Gastrocnemius medialis (tissue), 4 donors: Measurements from ENCODE around the gene PIGV. TPM values are rescaled to one million over a fixed set of nuclear protein-coding genes. Genes with fewer than 3 reads are reported as not detected.
"Not testable (repeated sequence)": the region's sequence is repeated elsewhere in the genome, so short reads cannot be mapped to it uniquely, and the experiment has no call there.

Experiments
- ATAC-seq, 2 donors: fragments of 150-250 bp; one replicate each; pipeline ENCODE4 v1.9.1; 2016
- DNase-seq, 2 donors: peaks; one replicate each; pipeline ENCODE4 v3.0.0-alpha.2; 2019
- H3K27ac ChIP-seq, 4 donors: fragments of 200-600 bp; sonication (generic); 1 replicate in 1 of 4; 2 replicates in 3 of 4; pipeline ENCODE4 v1.5.1; 2016 to 2018; ENCODE audit warnings: mild to moderate bottlenecking in 2 of 4, moderate library complexity in 1 of 4
- H3K27me3 ChIP-seq, 3 donors: fragments of 200-600 bp; sonication (generic) in 2 of 3; 1 replicate in 1 of 3; 2 replicates in 2 of 3; pipeline versions ENCODE4 v1.5.1 to v1.6.0; 2016 to 2019; ENCODE audit warnings: mild to moderate bottlenecking in 1 of 3, moderate library complexity in 1 of 3
- H3K36me3 ChIP-seq, 2 donors: fragments of 200-600 bp; sonication (generic) in 1 of 2; one replicate each; pipeline ENCODE4 v1.5.1; 2017 to 2018
- H3K4me1 ChIP-seq, 2 donors: fragments of 200-600 bp; sonication (generic) in 1 of 2; one replicate each; pipeline ENCODE4 v1.5.1; 2016 to 2017; ENCODE audit warnings: mild to moderate bottlenecking in 2 of 2
- H3K4me3 ChIP-seq, 4 donors: fragments of 200-600 bp; sonication (generic) in 3 of 4; 1 replicate in 1 of 4; 2 replicates in 3 of 4; pipeline ENCODE4 v1.5.1; 2016 to 2019; ENCODE audit warnings: mild to moderate bottlenecking in 2 of 4
- H3K9me3 ChIP-seq, 3 donors: fragments of 200-600 bp; sonication (generic) in 2 of 3; 1 replicate in 1 of 3; 2 replicates in 2 of 3; pipeline ENCODE4 v1.5.1; 2016 to 2019
- POLR2A ChIP-seq, 2 donors: fragments of 450-650 bp; IDR thresholded peaks; one replicate each; pipeline ENCODE4 v1.6.1; 2017; ENCODE audit warnings: antibody characterized with exemption in 2 of 2, mild to moderate bottlenecking in 2 of 2, moderate library complexity in 2 of 2
- in situ Hi-C, 4 donors: fragments of 200-750 bp; cut with MboI; loops; one replicate each; pipeline versions ENCODE4 v1.15.0 to v1.8.0; 2017; ENCODE audit warnings: low sequenced_read_pairs in 4 of 4
- intact Hi-C: fragments of 100-400 bp; cut with DNase I; formaldehyde crosslinking; loops from one replicate; pipeline ENCODE4 v1.15.1; 2023; ENCODE audit warnings: low total_unique reads
- total RNA-seq, 4 donors: library from RNA; depleted of rRNA; stranded (reverse); fragments of >200 nt; gene quantifications; one replicate each; pipeline versions ENCODE4 v1.1.0 to v1.2.3, GENCODE V29; 2016
- TF ChIP-seq, protein P1 (sequence below), 5 experiments: fragments of 450-650 bp in 3 of 5; fragments of 200-600 bp in 2 of 5; sonication (generic) in 2 of 5; IDR thresholded peaks in 4 of 5; conservative IDR thresholded peaks in 1 of 5; 1 replicate in 4 of 5; 2 replicates in 1 of 5; pipeline ENCODE4 v1.5.1; 2016 to 2019; ENCODE audit warnings: antibody characterized with exemption in 5 of 5, mild to moderate bottlenecking in 3 of 5, moderate library complexity in 3 of 5

The PIGV gene
- total RNA-seq, 4 donors from 2014 or later = 2.9 to 16.0 (median 5.8) TPM

DNA sequence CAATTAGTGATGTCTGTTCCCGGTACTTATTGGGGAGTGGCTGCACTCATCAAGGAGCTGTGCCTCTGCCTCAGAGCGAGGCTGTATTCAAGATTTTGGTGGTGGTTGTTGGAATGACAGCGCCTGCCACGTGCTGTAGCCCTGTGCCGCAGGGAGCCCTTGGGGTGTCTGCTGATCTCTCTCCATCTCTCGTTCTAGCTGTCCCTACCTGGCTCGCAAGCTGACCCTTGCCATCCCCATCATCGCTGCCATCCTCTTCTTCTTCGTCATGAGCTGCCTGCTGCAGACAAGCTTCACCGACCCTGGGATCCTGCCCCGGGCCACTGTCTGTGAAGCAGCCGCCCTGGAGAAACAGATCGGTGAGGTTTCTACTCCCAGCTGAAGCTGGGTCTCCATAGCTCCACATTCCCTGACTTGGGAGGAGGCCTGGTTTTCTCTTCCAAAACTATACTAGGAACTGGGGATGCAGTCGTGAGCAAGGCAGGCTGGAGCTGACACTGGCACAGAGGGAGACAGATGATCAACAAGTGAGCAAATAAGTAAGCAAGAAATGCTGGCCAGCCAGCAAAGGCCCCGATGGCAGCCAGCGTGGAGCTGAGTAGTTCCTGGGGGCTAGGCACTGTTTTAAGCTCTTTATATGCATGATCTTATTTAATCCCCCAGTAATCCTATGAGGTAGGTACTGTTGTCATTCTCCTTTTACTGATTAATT is 44.7 kb downstream of the PIGV start:
- H3K36me3 ChIP-seq = peaks cover 0 to 42% of the 10 kb centered on the region in 2 donors
- H3K9me3 ChIP-seq = no peaks in the 10 kb centered on the region
- H3K4me3 ChIP-seq = no peak overlapping the region
- no peak overlapping the region for H3K27ac ChIP-seq
- intact Hi-C loops = no loop called here
- peaks cover 17 to 20% of the 10 kb centered on the region in 2 donors for H3K4me1 ChIP-seq
- ATAC-seq = no peak
- no peak for DNase-seq
- TF ChIP-seq, protein P1, sequence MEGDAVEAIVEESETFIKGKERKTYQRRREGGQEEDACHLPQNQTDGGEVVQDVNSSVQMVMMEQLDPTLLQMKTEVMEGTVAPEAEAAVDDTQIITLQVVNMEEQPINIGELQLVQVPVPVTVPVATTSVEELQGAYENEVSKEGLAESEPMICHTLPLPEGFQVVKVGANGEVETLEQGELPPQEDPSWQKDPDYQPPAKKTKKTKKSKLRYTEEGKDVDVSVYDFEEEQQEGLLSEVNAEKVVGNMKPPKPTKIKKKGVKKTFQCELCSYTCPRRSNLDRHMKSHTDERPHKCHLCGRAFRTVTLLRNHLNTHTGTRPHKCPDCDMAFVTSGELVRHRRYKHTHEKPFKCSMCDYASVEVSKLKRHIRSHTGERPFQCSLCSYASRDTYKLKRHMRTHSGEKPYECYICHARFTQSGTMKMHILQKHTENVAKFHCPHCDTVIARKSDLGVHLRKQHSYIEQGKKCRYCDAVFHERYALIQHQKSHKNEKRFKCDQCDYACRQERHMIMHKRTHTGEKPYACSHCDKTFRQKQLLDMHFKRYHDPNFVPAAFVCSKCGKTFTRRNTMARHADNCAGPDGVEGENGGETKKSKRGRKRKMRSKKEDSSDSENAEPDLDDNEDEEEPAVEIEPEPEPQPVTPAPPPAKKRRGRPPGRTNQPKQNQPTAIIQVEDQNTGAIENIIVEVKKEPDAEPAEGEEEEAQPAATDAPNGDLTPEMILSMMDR (IDR thresholded peaks at IDR 0.05 in 4 of 5, conservative IDR thresholded peaks at IDR 0.05 in 1 of 5) = no peak
- TF ChIP-seq POLR2A (IDR thresholded peaks at IDR 0.05) = no peak
- H3K27me3 ChIP-seq = no peaks in the 10 kb centered on the region
- in situ Hi-C loops = no loop called here

DNA sequence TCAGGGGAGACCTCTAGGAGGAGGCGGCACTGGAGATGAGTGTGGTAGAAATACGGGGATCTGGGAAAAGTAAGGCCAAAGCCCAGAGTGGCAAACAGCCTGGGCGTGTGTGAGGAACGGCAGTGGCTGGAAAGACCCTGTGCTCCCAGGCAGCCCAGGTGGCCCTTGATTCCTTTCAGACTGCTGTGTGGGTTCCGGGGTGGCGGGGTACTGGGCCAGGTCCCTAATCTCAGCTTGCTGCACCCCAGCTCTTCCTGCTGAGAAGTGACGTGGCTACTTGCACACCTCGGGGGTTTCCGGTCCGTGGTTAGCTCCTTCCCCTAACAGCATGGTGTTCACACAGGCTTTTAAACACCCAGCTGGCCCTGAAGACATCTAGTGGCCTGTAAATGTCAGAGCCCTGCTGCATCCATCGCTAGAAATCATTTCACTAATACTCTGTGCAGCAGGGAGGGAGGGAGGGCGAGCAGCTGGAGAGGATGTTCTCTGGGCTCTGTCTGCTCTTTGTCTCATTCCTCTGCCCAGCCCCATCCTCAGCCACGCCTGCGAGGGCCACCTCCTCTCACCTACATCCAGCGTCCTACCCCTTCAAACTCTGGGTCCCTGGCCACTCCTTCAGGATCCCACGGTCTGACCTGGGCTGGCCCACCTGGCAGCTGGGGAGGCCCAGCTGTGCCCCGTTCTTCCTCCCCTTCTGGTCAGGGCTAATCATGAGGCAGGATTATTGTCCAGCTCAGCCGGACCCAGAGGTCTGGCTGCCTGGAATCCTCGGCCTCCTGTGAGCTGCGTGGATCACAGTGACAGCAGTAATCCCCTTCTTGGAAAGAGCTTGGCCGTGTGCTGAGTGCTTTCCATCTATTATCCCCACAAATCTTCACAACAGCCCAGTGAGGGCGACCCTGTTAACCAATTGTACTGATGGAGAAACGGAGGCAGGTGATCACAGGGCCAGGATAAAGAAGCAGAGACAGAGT is 46.0 kb downstream of the PIGV start:
- intact Hi-C loops = no loop called here
- TF ChIP-seq, protein P1 (IDR thresholded peaks at IDR 0.05 in 4 of 5, conservative IDR thresholded peaks at IDR 0.05 in 1 of 5) = no peak
- TF ChIP-seq POLR2A (IDR thresholded peaks at IDR 0.05) = no peak
- Histone ChIP-seq H3K9me3 (no peaks in the 10 kb centered on the region), H3K4me3 (no peak overlapping the region), H3K36me3 (peaks cover 0 to 48% of the 10 kb centered on the region in 2 donors), H3K27me3 (no peaks in the 10 kb centered on the region), H3K27ac (no peak overlapping the region), H3K4me1 (peaks cover 8% of the 10 kb centered on the region in 2 donors)
- in situ Hi-C loops = no loop called here
- DNase-seq (peak in 1 of 2 donors; percentile 31), ATAC-seq (no peak)

DNA sequence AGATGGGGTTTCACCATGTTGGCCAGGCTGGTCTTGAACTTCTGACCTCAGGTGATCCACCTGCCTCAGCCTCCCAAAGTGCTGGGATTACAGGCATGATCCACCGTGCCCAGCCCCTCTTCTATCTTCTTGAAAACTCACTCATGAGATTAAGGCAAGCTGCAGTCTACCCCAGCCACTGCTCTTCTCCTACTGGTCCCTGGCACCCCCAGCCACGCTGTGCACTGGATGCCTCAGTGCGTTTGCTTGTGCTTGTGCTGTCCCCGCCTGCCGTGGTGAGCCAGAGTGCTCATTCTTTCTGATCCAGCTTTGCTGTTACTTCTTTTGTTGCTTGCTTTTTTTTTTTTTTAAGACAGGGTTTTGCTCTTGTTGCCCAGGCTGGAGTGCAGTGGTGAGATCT is 49.9 kb downstream of the PIGV start:
- H3K27ac ChIP-seq, ATAC-seq, H3K27me3 ChIP-seq, intact Hi-C loops, H3K4me1 ChIP-seq, H3K4me3 ChIP-seq, DNase-seq, in situ Hi-C loops, H3K9me3 ChIP-seq: not testable (repeated sequence)
- peaks cover 0 to 67% of the 10 kb centered on the region in 2 donors for H3K36me3 ChIP-seq

DNA sequence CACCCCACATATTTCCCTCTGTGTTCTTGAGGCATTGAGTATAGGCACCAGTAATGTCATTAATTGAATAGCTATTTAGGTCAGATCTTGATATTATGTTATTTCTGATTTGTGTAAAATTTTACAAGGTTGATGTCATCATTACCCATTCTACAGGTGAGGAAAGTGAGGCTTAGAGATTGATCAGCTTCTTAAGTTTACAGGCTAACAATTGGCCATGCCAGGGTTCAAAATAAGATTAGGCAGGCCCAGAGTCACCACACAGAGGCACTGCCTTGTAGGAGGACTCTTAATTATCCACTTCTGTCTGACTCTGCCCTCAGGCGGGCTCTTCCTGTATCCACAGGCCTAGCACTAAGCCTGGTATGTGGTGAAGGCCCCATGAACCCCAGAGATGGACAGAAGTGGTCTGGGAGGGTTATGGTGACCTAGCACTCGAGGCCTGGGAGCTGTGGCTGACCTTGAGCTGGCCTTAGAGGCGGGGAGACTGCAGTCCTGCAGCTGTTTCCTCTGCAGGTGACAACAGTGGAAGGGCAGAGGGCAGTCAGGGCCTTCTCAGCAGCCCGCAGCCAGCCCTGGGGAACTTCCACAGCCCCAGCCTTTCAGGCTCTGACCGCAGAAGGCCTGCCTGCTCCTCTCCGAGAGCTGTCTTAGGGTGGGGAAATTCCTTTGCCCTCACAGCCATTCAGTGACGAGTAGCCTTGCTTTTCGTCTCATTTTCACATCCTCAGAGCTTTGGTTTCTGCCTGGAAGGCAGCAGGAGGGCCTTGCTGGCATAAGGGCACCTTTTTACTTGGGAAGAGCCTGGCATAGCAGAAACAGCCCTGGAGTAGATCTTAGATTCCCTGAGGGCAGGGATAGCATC is 51.0 kb downstream of the PIGV start:
- no peak for ATAC-seq
- TF ChIP-seq, protein P1 (IDR thresholded peaks at IDR 0.05 in 4 of 5, conservative IDR thresholded peaks at IDR 0.05 in 1 of 5) = no peak
- TF ChIP-seq POLR2A (IDR thresholded peaks at IDR 0.05) = no peak
- H3K9me3 ChIP-seq = no peaks in the 10 kb centered on the region
- H3K4me1 ChIP-seq = no peaks in the 10 kb centered on the region
- H3K27ac ChIP-seq = no peak overlapping the region
- no peak overlapping the region for H3K4me3 ChIP-seq
- DNase-seq = no peak
- in situ Hi-C loops = no loop called here
- H3K36me3 ChIP-seq = peaks cover 0 to 67% of the 10 kb centered on the region in 2 donors
- H3K27me3 ChIP-seq = no peaks in the 10 kb centered on the region
- intact Hi-C loops = no loop called here
